Non-pigmented ciliary epithelial cell (primary cell): ENCODE data around the gene ATP13A2.

Experiments
- DNase-seq: peaks from one replicate; pipeline ENCODE4 v3.0.0-alpha.2; 2010; ENCODE audit warnings: low read depth

ATP13A2 gene, protein sequence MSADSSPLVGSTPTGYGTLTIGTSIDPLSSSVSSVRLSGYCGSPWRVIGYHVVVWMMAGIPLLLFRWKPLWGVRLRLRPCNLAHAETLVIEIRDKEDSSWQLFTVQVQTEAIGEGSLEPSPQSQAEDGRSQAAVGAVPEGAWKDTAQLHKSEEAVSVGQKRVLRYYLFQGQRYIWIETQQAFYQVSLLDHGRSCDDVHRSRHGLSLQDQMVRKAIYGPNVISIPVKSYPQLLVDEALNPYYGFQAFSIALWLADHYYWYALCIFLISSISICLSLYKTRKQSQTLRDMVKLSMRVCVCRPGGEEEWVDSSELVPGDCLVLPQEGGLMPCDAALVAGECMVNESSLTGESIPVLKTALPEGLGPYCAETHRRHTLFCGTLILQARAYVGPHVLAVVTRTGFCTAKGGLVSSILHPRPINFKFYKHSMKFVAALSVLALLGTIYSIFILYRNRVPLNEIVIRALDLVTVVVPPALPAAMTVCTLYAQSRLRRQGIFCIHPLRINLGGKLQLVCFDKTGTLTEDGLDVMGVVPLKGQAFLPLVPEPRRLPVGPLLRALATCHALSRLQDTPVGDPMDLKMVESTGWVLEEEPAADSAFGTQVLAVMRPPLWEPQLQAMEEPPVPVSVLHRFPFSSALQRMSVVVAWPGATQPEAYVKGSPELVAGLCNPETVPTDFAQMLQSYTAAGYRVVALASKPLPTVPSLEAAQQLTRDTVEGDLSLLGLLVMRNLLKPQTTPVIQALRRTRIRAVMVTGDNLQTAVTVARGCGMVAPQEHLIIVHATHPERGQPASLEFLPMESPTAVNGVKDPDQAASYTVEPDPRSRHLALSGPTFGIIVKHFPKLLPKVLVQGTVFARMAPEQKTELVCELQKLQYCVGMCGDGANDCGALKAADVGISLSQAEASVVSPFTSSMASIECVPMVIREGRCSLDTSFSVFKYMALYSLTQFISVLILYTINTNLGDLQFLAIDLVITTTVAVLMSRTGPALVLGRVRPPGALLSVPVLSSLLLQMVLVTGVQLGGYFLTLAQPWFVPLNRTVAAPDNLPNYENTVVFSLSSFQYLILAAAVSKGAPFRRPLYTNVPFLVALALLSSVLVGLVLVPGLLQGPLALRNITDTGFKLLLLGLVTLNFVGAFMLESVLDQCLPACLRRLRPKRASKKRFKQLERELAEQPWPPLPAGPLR

DNA sequence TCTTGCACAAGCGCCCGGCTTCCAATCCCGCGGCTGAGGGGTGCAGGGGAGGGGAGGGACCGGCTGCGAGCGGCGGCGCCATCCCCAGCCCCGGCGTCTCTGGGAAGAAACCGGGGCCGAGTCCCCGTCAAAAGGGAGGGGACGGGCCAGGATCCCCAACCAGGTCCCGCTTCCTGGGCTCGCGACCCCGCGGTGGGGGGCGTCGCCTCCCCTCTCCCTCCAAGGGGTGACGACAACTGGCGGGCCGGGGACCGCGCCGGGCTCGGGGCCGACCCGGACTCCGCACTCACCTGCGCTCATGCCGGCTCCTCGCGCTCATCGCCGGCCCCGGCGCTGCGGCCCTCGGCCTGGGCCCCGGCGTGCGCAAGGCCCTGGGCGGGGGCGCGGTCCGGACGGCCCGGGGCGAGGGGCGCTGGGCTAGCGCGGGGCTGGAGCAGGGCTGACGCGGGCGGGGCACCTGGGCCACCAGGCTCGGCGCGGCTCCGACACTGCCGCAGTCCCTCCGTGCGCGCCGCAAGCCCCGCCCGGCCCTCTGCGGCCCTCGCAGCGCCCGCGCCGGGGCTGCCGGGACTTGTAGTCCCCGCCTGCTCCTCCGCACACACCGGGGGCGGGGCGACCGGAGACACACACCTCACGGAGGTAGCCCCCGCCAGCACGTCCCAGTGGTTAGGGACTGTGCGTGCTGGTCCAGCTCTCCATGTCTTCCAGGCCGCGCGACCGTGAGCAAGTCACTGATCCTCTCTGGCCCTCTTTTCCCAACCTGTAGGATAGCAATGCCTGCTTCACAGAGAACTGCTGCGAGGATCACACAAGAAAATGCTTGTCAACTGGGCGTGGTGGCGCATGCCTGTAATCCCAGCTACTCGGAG is at the start of gene ATP13A2:
Gene ATP13A2 (minus strand): TSS at position 490 of the 869 bp plus-strand sequence. CDS start 190 bp downstream, at position 300.
- no peak for DNase-seq

GRCh38 chr1:17061486-17061885 is 49.8 kb upstream of the ATP13A2 start:
- DNase-seq, result no peak

- no peak for DNase-seq
Measured at GRCh38 chr1:17060306-17060749, 48.6 kb upstream of the ATP13A2 start.

DNA sequence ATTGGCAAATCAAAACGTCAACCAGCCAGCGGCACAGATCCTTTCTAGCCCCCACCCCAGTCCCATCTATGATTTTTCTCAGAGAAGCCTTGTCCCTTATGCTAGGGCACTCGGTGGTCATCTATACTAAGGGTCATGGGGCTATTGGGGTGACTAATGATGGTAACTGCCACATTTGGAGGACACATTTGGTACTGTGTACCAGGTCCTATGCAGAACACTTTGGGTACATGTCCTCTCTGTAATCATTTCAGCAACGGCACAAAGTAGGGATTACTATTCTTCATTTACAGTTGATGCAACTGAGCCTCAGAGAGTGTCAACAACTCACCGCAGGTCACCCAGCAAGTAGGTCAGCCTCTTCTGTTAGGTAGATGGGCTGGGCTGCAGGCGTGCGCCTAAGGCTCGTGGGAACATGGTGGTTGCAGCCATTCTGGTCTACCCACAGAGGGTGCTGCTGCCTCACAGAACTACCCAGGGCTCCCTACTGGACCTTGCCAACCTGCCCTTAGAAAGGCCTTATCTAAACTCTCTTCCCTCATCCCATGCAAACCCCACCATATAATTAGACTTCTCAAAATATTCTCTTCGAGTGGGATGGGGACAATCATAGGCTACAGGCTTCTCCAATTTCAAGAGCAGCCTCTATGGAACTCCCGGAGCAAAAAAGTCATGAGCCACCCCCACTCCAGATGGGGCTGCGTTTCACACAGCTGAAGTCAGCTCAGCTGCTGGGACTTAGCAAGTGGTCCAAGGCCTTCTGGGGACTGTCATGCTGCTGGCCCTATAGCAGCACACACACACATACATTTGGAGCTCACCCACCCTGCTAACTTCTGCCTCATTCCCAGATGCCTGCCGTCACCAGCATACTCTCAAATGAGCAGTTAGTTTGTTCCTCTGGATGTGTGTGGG is 47.9 kb upstream of the ATP13A2 start:
- DNase-seq, result peak; percentile 41

- no peak for DNase-seq
Measured at GRCh38 chr1:17056551-17056950, 44.8 kb upstream of the ATP13A2 start.

GRCh38 chr1:17055801-17056200 is 44.1 kb upstream of the ATP13A2 start:
- DNase-seq, result no peak

DNA sequence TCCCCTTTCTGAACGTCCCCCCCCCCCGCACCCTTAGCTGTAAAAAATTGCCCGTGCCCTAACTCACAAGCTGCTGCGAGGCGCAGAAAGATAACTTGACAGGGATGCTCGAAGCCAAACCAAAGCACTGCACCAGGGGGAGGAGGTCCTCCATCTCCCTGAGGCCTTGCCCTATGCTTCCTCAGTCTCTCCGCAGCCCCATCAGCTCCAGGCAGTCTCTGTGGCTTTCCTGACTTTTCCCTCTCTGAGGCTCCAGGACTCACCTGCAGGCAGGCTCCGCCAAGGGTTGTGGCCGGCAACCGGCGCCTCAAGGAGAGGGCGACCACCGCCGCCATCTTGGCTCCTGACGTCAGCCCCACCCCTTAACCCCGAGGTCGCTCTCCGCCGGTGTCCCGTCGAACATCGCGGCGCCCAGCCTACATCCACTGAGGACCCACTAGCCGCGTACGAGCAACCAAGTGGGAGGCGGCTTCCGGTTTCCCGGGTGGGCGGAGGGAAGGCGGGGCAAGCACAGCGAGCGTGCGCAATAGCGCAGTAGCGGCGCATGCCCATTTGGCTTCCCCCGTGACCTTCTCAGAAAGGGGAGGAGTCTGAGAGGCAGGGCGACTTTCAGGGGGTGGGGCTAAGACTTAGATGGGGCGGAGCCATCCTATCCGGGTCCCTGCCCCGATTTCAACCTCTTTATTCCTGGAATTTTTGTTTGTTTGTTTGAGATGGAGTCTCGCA is 42.1 kb upstream of the ATP13A2 start, which contains the start of gene SDHB:
Gene SDHB (minus strand): TSS at position 348 of the 726 bp plus-strand sequence. CDS start 13 bp downstream, at position 335.
- peak; percentile 90 for DNase-seq

GRCh38 chr1:17053086-17053684 is 41.5 kb upstream of the ATP13A2 start:
- no peak for DNase-seq

GRCh38 chr1:17052641-17053040 is 40.9 kb upstream of the ATP13A2 start:
- no peak for DNase-seq

DNA sequence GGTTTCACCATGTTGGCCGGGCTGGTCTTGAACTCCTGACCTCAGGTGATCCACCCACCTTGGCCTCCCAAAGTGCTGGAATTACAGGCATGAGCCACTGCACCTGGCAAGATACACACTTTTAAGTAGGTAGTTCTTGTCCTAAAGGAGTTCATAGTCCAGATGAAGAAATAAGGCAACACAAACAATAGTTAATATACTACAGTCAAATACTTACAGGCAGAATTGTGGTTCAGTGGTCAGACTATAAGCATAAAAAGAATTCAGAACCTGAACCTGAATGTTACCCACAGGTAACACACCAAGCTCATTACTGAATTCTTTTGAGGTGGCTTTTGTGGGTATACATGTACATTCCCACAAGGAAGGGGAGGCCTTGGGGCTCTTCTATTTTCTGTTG is 40.3 kb upstream of the ATP13A2 start:
- DNase-seq, result no peak

DNA sequence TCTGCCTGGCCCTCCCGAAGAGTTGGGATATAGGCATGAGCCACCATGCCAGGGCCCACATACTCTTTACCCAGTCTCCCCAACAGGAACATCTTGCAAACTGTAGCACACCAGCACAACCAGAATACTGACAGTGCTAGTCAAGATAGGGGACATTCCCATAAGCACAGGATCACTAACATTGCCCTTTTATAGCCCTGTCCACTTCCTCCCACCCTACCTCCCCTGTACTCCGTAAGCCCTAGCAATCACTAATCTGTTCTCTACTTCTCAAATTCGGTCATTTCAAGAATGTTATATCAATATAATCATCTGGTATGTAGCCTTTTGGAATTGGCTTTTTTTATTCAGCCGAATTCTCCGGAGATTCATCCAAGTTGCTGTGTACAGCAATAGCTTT is 36.2 kb upstream of the ATP13A2 start:
- DNase-seq, result no peak

DNA sequence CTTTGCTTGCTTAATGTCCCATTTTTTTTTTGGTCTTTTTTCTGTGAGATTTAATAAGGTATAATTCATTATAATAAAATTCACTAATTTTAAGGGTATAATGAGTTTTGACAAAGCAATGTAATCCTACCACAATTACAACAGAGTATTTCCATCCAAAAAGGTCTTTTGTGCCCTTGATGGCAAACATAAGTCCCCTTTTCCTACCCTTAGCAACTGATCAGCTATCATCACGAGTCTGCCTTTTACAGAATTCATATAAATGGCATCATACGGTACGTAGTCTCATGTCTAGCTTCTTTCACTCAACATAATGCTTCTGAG is 34.6 kb upstream of the ATP13A2 start:
- DNase-seq, result no peak

DNA sequence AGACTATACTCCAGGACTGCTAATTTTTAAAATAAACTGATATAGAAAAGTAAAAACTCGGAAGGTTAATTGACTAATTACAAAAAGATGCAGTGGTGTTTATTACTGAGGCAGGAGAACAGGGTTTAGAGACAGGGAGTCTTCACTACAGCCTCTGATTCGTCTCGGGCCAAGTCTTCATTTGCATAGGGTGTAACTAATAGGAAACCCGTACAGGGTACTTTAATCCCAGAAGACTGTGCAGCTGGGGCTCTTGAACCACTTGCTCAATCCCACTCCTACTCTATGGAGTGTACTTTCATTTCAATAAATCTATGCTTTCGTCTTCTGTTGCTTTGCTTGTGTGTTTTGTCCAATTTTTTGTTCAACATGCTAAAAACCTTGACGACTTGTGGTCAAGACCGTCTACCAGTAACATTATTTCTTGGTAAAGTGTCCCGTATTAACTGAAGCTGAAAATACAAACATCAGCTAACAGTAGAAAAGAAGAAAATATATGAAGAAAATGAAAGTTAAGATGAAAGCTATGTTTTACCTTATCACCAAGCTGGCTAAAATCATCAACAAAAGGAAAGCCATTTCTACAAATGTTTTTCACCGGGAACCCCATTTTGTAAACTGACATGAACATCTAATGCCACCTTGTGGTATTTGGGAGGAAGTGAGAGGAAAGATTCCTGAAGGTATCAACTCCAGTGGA is 34.1 kb upstream of the ATP13A2 start:
- peak; percentile 27 for DNase-seq

- DNase-seq, result no peak
Measured at GRCh38 chr1:17045150-17045549, 33.4 kb upstream of the ATP13A2 start.

DNA sequence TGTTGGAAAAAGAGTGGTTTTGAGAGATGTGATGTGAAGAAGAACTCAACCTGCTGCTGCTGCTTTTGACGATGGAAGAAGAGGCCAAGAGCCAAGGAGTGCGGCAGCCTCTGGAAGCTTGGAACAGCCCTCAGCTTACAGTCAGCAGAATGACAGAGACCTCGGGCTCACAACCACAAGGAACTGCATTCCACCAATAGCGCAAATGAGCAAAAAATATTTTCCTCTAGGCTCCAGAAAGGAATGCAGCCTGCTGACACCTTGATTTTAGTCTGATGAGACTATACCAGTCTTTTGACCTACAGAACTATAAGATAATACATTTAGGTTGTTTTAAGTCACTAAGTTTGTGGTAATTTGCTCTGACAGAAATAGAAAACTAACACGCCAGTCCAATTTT is 31.9 kb upstream of the ATP13A2 start:
- no peak for DNase-seq

- no peak for DNase-seq
Measured at GRCh38 chr1:17040135-17040534, 28.4 kb upstream of the ATP13A2 start.

DNA sequence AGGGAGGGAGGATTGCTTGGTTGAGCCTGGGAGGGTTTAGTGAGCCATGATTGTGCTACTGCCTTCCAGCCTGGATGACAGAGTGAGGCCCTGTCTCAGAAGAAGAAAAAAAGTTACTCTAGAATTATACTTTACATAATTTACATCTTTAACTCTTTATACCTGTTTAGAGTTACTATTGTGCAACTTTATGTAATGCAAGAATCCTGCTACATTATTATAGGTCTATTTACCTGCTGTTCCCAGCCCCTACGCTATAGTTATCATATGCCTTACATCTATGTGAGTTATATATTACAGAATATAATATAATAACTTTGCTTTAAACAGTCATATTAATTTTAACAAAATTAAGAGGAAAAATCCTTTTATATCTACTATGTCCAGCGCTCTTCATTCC is 27.8 kb upstream of the ATP13A2 start:
- no peak for DNase-seq

DNA sequence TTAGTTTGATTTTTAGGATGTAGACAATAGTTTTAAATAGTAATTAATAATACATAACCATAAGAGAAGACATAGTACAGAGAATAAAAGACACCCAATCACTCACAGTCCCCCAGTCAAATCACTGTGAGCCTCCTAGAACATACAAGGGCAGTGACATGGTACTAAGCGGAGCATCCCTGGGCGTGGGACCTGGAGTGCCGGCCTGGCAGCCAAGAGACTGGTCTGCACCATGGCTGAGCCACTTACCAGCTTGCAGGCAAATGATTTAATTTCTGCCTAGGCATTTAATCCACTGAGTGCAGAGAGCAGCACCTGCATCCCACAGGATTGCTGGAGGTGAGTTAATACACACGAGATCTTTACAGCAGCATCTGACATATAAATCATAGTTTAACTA is 21.8 kb upstream of the ATP13A2 start:
- DNase-seq, result no peak

DNA sequence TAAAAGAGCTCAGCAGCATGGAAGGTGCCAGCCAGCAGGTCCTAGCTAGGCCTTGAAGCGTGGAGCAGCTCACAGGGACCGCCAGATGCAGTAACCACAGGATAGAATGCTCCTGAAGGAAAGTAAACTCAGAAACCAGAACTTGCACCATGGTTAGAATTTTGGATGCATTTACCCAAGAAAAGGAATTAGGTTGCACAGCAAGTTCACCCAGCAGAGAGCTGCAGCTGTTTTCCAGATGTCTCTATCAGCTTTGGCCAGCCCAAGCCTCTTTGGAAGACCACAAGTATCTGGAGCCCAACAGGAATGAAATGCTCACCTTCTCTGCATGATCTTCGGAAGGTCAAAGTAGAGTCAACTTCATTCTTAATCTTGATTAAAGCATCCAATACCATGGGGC is 21.0 kb upstream of the ATP13A2 start:
- DNase-seq, result no peak
